Ishikawa (cell line): ENCODE data around the gene RBMS1.

Experiments
- CEBPB ChIP-seq: IDR thresholded peaks from 2 replicates; pipeline ENCODE4 v1.6.1; 2012
- CREB1 ChIP-seq: IDR thresholded peaks from 2 replicates; pipeline ENCODE4 v1.6.1; 2012; ENCODE audit warnings: low read depth
- EGR1 ChIP-seq: IDR thresholded peaks from 2 replicates; pipeline ENCODE4 v1.6.1; 2012
- EP300 ChIP-seq: IDR thresholded peaks from 2 replicates; pipeline ENCODE4 v1.6.1; 2012; ENCODE audit warnings: borderline replicate concordance
- FOXM1 ChIP-seq: IDR thresholded peaks from 2 replicates; pipeline ENCODE4 v1.6.1; 2012; ENCODE audit warnings: low read depth, borderline replicate concordance
- MAX ChIP-seq: IDR thresholded peaks from 2 replicates; pipeline ENCODE4 v1.6.1; 2012
- NFIC ChIP-seq: IDR thresholded peaks from 2 replicates; pipeline ENCODE4 v1.6.1; 2012
- RAD21 ChIP-seq: IDR thresholded peaks from 2 replicates; pipeline ENCODE4 v1.6.1; 2012; ENCODE audit warnings: low read depth
- REST ChIP-seq: IDR thresholded peaks from 2 replicates; pipeline ENCODE4 v1.6.1; 2012; ENCODE audit warnings: low read depth, mild to moderate bottlenecking
- TAF1 ChIP-seq: IDR thresholded peaks from 2 replicates; pipeline ENCODE4 v1.6.1; 2012; ENCODE audit warnings: low read depth, mild to moderate bottlenecking
- TCF12 ChIP-seq: IDR thresholded peaks from 2 replicates; pipeline ENCODE4 v1.6.1; 2012; ENCODE audit warnings: low read depth
- TEAD4 ChIP-seq: IDR thresholded peaks from 2 replicates; pipeline ENCODE4 v1.6.1; 2012
- USF1 ChIP-seq: IDR thresholded peaks from 2 replicates; pipeline ENCODE4 v1.6.1; 2012
- YY1 ChIP-seq: IDR thresholded peaks from 2 replicates; pipeline ENCODE4 v1.6.1; 2012; ENCODE audit warnings: low read depth
- ZBTB7A ChIP-seq: IDR thresholded peaks from 2 replicates; pipeline ENCODE4 v1.6.1; 2012; ENCODE audit warnings: low read depth

The RBMS1 gene

GRCh38 chr2:160431441-160431840, 62.2 kb downstream of the RBMS1 start:
- no peak for TF ChIP-seq REST
- TF ChIP-seq CEBPB: no peak
- TF ChIP-seq EP300: no peak
- no peak for TF ChIP-seq MAX
- no peak for TF ChIP-seq ZBTB7A
- no peak for TF ChIP-seq TEAD4
- no peak for TF ChIP-seq FOXM1
- no peak for TF ChIP-seq TAF1
- TF ChIP-seq YY1: no peak
- no peak for TF ChIP-seq TCF12
- no peak for TF ChIP-seq USF1
- no peak for TF ChIP-seq CREB1
- TF ChIP-seq EGR1: no peak
- no peak for TF ChIP-seq NFIC
- TF ChIP-seq RAD21: no peak

GRCh38 chr2:160430001-160430344, 63.6 kb downstream of the RBMS1 start:
- no peak for TF ChIP-seq USF1
- no peak for TF ChIP-seq NFIC
- no peak for TF ChIP-seq TAF1
- TF ChIP-seq EGR1: no peak
- no peak for TF ChIP-seq TCF12
- TF ChIP-seq FOXM1: no peak
- no peak for TF ChIP-seq ZBTB7A
- no peak for TF ChIP-seq YY1
- TF ChIP-seq EP300: no peak
- TF ChIP-seq CREB1: no peak
- TF ChIP-seq RAD21: no peak
- no peak for TF ChIP-seq CEBPB
- no peak for TF ChIP-seq TEAD4
- no peak for TF ChIP-seq MAX

GRCh38 chr2:160429248-160430000, 64.2 kb downstream of the RBMS1 start:
- TF ChIP-seq RAD21: peak; percentile 33
- no peak for TF ChIP-seq YY1

GRCh38 chr2:160428405-160428763, 65.2 kb downstream of the RBMS1 start:
- TF ChIP-seq TCF12 (no peak), NFIC (no peak), USF1 (no peak), MAX (no peak), CREB1 (no peak), YY1 (no peak)

GRCh38 chr2:160427629-160428404, 65.8 kb downstream of the RBMS1 start:
- TF ChIP-seq YY1: no peak
- TF ChIP-seq EP300: 0 out of 2 replicates have a peak, but pooled peaks have one; percentile 27
- no peak for TF ChIP-seq CREB1
- TF ChIP-seq RAD21: no peak
- TF ChIP-seq CEBPB: peak; percentile 62; the same call in 1 of the 2 replicates
- TF ChIP-seq REST: no peak
